Loucy (cell line): Measurements from ENCODE around the gene ARHGAP27.

ENCODE experiments used
- H2AFZ ChIP-seq: fragments of 200-600 bp; sonication (generic); 2 replicates; pipeline ENCODE4 v1.6.0; 2016; ENCODE audit warnings: antibody characterized with exemption, mild to moderate bottlenecking, low read length, moderate library complexity
- H3F3A ChIP-seq: fragments of 200-600 bp; 2 replicates; pipeline ENCODE4 v1.6.0; 2016; ENCODE audit warnings: antibody characterized with exemption, low read depth, mild to moderate bottlenecking
- H3K27me3 ChIP-seq: fragments of 200-600 bp; sonication (generic); 2 replicates; pipeline ENCODE4 v1.6.1; 2014; ENCODE audit warnings: low read length, mild to moderate bottlenecking; ENCODE audit not compliant: insufficient read depth, poor library complexity, severe bottlenecking
- H3K36me3 ChIP-seq: fragments of 200-600 bp; sonication (generic); 2 replicates; pipeline ENCODE4 v1.6.1; 2016; ENCODE audit warnings: low read length; ENCODE audit not compliant: insufficient read depth
- H3K4me1 ChIP-seq: fragments of 200-600 bp; sonication (generic); 2 replicates; pipeline ENCODE4 v1.5.1; 2014; ENCODE audit warnings: low read length, mild to moderate bottlenecking; ENCODE audit not compliant: insufficient read depth, poor library complexity, severe bottlenecking
- H3K4me2 ChIP-seq: fragments of 200-600 bp; sonication (generic); 2 replicates; pipeline ENCODE4 v1.6.0; 2014; ENCODE audit warnings: antibody characterized with exemption, low read length, low read depth, mild to moderate bottlenecking; ENCODE audit not compliant: poor library complexity, severe bottlenecking
- H3K4me3 ChIP-seq: fragments of 200-600 bp; sonication (generic); 2 replicates; pipeline ENCODE4 v1.5.1; 2014; ENCODE audit warnings: low read length, mild to moderate bottlenecking, mixed read lengths; ENCODE audit not compliant: poor library complexity, severe bottlenecking
- H3K79me2 ChIP-seq: fragments of 200-600 bp; sonication (generic); 2 replicates; pipeline ENCODE4 v1.6.1; 2014; ENCODE audit warnings: low read length; ENCODE audit not compliant: insufficient read depth
- H3K9ac ChIP-seq: fragments of 200-600 bp; sonication (generic); 2 replicates; pipeline ENCODE4 v1.6.0; 2014; ENCODE audit warnings: mild to moderate bottlenecking, low read depth, low read length, moderate library complexity; ENCODE audit not compliant: poor library complexity, severe bottlenecking
- H3K9me2 ChIP-seq: fragments of 200-600 bp; sonication (generic); replicated peaks from 2 replicates; pipeline ENCODE4 v1.6.1; 2016; ENCODE audit warnings: low read depth, low read length, mixed read lengths
- H3K9me3 ChIP-seq: fragments of 200-600 bp; sonication (generic); 2 replicates; pipeline ENCODE4 v1.6.1; 2014; ENCODE audit warnings: mild to moderate bottlenecking, antibody characterized with exemption, low read length, low read depth; ENCODE audit not compliant: insufficient read depth
- H4K20me1 ChIP-seq: fragments of 200-600 bp; sonication (generic); 2 replicates; pipeline ENCODE4 v1.6.0; 2014; ENCODE audit warnings: antibody characterized with exemption, low read length, mild to moderate bottlenecking; ENCODE audit not compliant: insufficient read depth, poor library complexity, severe bottlenecking
- CTCF ChIP-seq: fragments of 200-600 bp; sonication (generic); conservative IDR thresholded peaks from 2 replicates; pipeline ENCODE4 v1.5.1; 2014; ENCODE audit warnings: mild to moderate bottlenecking, antibody characterized with exemption, low read length
- EZH2phosphoT487 ChIP-seq: fragments of 200-600 bp; IDR thresholded peaks from 2 replicates; pipeline ENCODE4 v1.6.1; 2018; ENCODE audit warnings: antibody characterized with exemption, mild to moderate bottlenecking, moderate library complexity, borderline replicate concordance

ARHGAP27 gene

DNA sequence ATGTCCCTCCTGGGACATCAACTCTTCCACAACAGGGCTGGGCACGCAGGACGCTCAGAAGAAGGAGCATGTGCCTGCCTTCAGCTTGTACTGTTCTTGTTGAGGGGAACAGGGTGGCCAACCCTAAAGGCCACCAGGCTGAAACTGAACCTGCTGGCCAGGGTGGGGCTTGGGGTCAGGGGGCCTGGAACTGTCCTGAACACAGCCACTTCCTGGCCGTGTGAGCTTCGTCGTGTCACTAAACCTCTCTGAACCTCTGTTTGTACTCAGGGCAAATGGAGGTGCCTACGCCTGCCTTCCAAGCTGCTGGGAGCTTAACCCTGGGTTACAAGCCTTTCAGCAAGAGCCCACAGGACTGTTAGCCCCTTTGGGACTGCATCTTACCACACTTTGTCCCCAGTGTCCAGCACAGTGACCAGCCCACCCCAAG is 6.7 kb downstream of the ARHGAP27 start:
- TF ChIP-seq EZH2phosphoT487: no peak
- TF ChIP-seq CTCF: no peak
- no peak overlapping the region for H3K4me2 ChIP-seq
- peaks cover 5% of the 10 kb centered on the region for H3K4me1 ChIP-seq
- H3K79me2 ChIP-seq: peaks cover 28% of the 10 kb centered on the region; the same call in 1 of the 2 replicates
- H3K27me3 ChIP-seq: no peaks in the 10 kb centered on the region
- peak overlapping the region; percentile 8 for H3K9ac ChIP-seq
- H3K9me2 ChIP-seq: no peaks in the 10 kb centered on the region
- no peaks in the 10 kb centered on the region for H3K9me3 ChIP-seq
- no peaks in the 10 kb centered on the region for H3K36me3 ChIP-seq
- H2AFZ ChIP-seq: no peak overlapping the region
- peaks cover 6% of the 10 kb centered on the region for H3F3A ChIP-seq
- no peaks in the 10 kb centered on the region for H4K20me1 ChIP-seq
- H3K4me3 ChIP-seq: no peak overlapping the region

- Histone ChIP-seq H3K4me2 (no peak overlapping the region), H3K4me3 (no peak overlapping the region), H3K9me2 (no peaks in the 10 kb centered on the region), H3K4me1 (peaks cover 5% of the 10 kb centered on the region), H2AFZ (no peak overlapping the region), H3F3A (peaks cover 6% of the 10 kb centered on the region), H4K20me1 (no peaks in the 10 kb centered on the region), H3K27me3 (no peaks in the 10 kb centered on the region), H3K79me2 (peaks cover 22% of the 10 kb centered on the region; the same call in 1 of the 2 replicates), H3K9ac (no peak overlapping the region), H3K9me3 (no peaks in the 10 kb centered on the region), H3K36me3 (no peaks in the 10 kb centered on the region)
- TF ChIP-seq CTCF (peak; percentile 53), EZH2phosphoT487 (no peak)
These were observed 7.3 kb downstream of the ARHGAP27 start for GRCh38 chr17:45425125-45425983.

GRCh38 chr17:45424769-45425124 is 7.9 kb downstream of the ARHGAP27 start:
- no peaks in the 10 kb centered on the region for H3K36me3 ChIP-seq
- no peak overlapping the region for H3K4me3 ChIP-seq
- H2AFZ ChIP-seq: no peak overlapping the region
- TF ChIP-seq EZH2phosphoT487 (no peak), CTCF (no peak)
- no peaks in the 10 kb centered on the region for H3K9me2 ChIP-seq
- no peaks in the 10 kb centered on the region for H3K9me3 ChIP-seq
- no peak overlapping the region for H3K9ac ChIP-seq
- H3K4me1 ChIP-seq: peaks cover 5% of the 10 kb centered on the region
- peaks cover 6% of the 10 kb centered on the region for H3F3A ChIP-seq
- peaks cover 21% of the 10 kb centered on the region; the same call in 1 of the 2 replicates for H3K79me2 ChIP-seq
- H3K4me2 ChIP-seq: no peak overlapping the region
- no peaks in the 10 kb centered on the region for H3K27me3 ChIP-seq
- H4K20me1 ChIP-seq: no peaks in the 10 kb centered on the region
